Esophagus muscularis mucosa (tissue), 4 donors: ENCODE data around the gene ADGRV1. TPM values are rescaled to one million over a fixed set of nuclear protein-coding genes. Genes with fewer than 3 reads are reported as not detected.

Experiments
- DNase-seq: peaks from one replicate; pipeline ENCODE4 v3.0.0-alpha.2; 2017; ENCODE audit errors: extremely low spot score
- H3K27ac ChIP-seq, 4 donors: fragments of 200-600 bp; sonication (generic); replicated peaks in 1 of 4; 1 replicate in 3 of 4; 2 replicates in 1 of 4; pipeline ENCODE4 v1.5.1; 2016 to 2019; ENCODE audit warnings: mild to moderate bottlenecking in 1 of 4
- H3K27me3 ChIP-seq, 4 donors: fragments of 200-600 bp; sonication (generic); one replicate each; pipeline versions ENCODE4 v1.5.1 to v1.6.0; 2016 to 2019
- H3K36me3 ChIP-seq, 4 donors: fragments of 200-600 bp; sonication (generic); one replicate each; pipeline ENCODE4 v1.5.1; 2016 to 2019
- H3K4me1 ChIP-seq, 4 donors: fragments of 200-600 bp; sonication (generic); one replicate each; pipeline ENCODE4 v1.5.1; 2016 to 2019
- H3K4me3 ChIP-seq, 4 donors: fragments of 200-600 bp; sonication (generic); 1 replicate in 2 of 4; 2 replicates in 2 of 4; pipeline ENCODE4 v1.5.1; 2016 to 2019; ENCODE audit warnings: mild to moderate bottlenecking in 4 of 4, moderate library complexity in 1 of 4
- H3K9me3 ChIP-seq, 4 donors: fragments of 200-600 bp; sonication (generic); 1 replicate in 3 of 4; 2 replicates in 1 of 4; pipeline ENCODE4 v1.5.1; 2016 to 2019
- CTCF ChIP-seq, 3 experiments: fragments of 200-600 bp in 2 of 3; fragments of 450-650 bp in 1 of 3; sonication (generic) in 2 of 3; IDR thresholded peaks; one replicate each; pipeline ENCODE4 v1.5.1; 2017 to 2019; ENCODE audit warnings: antibody characterized with exemption in 3 of 3, mild to moderate bottlenecking in 2 of 3, moderate library complexity in 1 of 3
- EP300 ChIP-seq: sonication (generic); formaldehyde crosslinking; IDR thresholded peaks from one replicate; pipeline ENCODE4 v1.6.1; 2017; ENCODE audit warnings: antibody characterized with exemption
- POLR2A ChIP-seq: fragments of 450-650 bp; IDR thresholded peaks from one replicate; pipeline ENCODE4 v1.6.1; 2017; ENCODE audit warnings: antibody characterized with exemption, moderate library complexity, mild to moderate bottlenecking, low read depth
- POLR2AphosphoS5 ChIP-seq, 2 donors: sonication (generic); formaldehyde crosslinking; IDR thresholded peaks; one replicate each; pipeline ENCODE4 v1.6.1; 2017; ENCODE audit warnings: antibody characterized with exemption in 2 of 2
- WGBS: methylation state at CpG from one replicate; pipeline ENCODE4 v1.1.5; 2018; 5-methylcytosine and 5-hydroxymethylcytosine counted together
- intact Hi-C: fragments of 100-400 bp; cut with DNase I; formaldehyde crosslinking; loops from one replicate; pipeline ENCODE4 v1.15.1; 2023
- total RNA-seq, 4 donors: library from RNA; depleted of rRNA; stranded (reverse); fragments of >200 nt; gene quantifications; one replicate each; pipeline versions ENCODE4 v1.1.0 to v1.2.1, GENCODE V29; 2016

Gene ADGRV1
- total RNA-seq, 4 donors from 2014 or later = 0.42 to 1.4 (median 0.54) TPM

GRCh38 chr5:91098541-91098940 is 539.9 kb downstream of the ADGRV1 start:
- Histone ChIP-seq H3K27ac (peak overlapping the region in 2 of 4 donors; percentile 10 to 34), H3K27me3 (no peaks in the 10 kb centered on the region), H3K36me3 (no peaks in the 10 kb centered on the region), H3K4me3 (no peak overlapping the region), H3K9me3 (no peaks in the 10 kb centered on the region), H3K4me1 (peaks cover 0 to 44% (median 33%) of the 10 kb centered on the region in 4 donors)
- TF ChIP-seq POLR2A (no peak), EP300 (no peak), CTCF (IDR thresholded peaks at IDR 0.05) (no peak), POLR2AphosphoS5 (IDR thresholded peaks at IDR 0.05) (no peak)
- intact Hi-C loops = loop anchor here (10.0 kb wide), 1 partner anchor 234 kb away; no protein-coding TSS in a partner anchor
- no peak for DNase-seq
- 41% methylated on average over 3 of the region's 3 CpGs for WGBS

- 42% methylated on average over 8 of the region's 8 CpGs for WGBS
- intact Hi-C loops = loop anchor here (1.0 to 10.0 kb wide), 4 partner anchors 169 to 283 kb away; no protein-coding TSS in a partner anchor
Measured at GRCh38 chr5:91101600-91102379, 543.2 kb downstream of the ADGRV1 start.

GRCh38 chr5:91103353-91104061 is 544.9 kb downstream of the ADGRV1 start:
- Histone ChIP-seq H3K4me1 (peaks cover 0 to 23% (median 16%) of the 10 kb centered on the region in 4 donors), H3K27ac (peak overlapping the region; percentile 11 to 32 (median 18)), H3K9me3 (no peaks in the 10 kb centered on the region), H3K4me3 (no peak overlapping the region), H3K27me3 (no peaks in the 10 kb centered on the region), H3K36me3 (no peaks in the 10 kb centered on the region)
- intact Hi-C loops = loop anchor here (5.0 to 10.0 kb wide), 2 partner anchors 181 to 209 kb away; no protein-coding TSS in a partner anchor
- no peak for DNase-seq
- WGBS = 72% methylated on average over 6 of the region's 6 CpGs
- TF ChIP-seq POLR2AphosphoS5 (IDR thresholded peaks at IDR 0.05) (peak in 1 of 2 donors; percentile 8), POLR2A (no peak)

More at GRCh38 chr5:91101600-91102379, 543.2 kb downstream of the ADGRV1 start:
- H3K27me3 ChIP-seq = no peaks in the 10 kb centered on the region
- no peak overlapping the region for H3K4me3 ChIP-seq
- H3K9me3 ChIP-seq = no peaks in the 10 kb centered on the region
- H3K36me3 ChIP-seq = no peaks in the 10 kb centered on the region
- peaks cover 0 to 32% (median 25%) of the 10 kb centered on the region in 4 donors for H3K4me1 ChIP-seq
- TF ChIP-seq EP300 (no peak), CTCF (IDR thresholded peaks at IDR 0.05) (peak; percentile 84 to 90 (median 84)), POLR2A (no peak), POLR2AphosphoS5 (IDR thresholded peaks at IDR 0.05) (peak; percentile 48 to 68)
- DNase-seq = no peak
- no peak overlapping the region for H3K27ac ChIP-seq

GRCh38 chr5:91104062-91104448 is 545.5 kb downstream of the ADGRV1 start:
- WGBS = 87% methylated on average over 1 of the region's 1 CpG
- no peak for DNase-seq
- Histone ChIP-seq H3K36me3 (no peaks in the 10 kb centered on the region), H3K4me3 (no peak overlapping the region), H3K9me3 (no peaks in the 10 kb centered on the region), H3K27ac (peak overlapping the region in 1 of 4 donors; percentile 12), H3K27me3 (no peaks in the 10 kb centered on the region), H3K4me1 (peaks cover 0 to 17% (median 12%) of the 10 kb centered on the region in 4 donors)
- intact Hi-C loops = loop anchor here (5.0 to 10.0 kb wide), 2 partner anchors 181 to 208 kb away; no protein-coding TSS in a partner anchor
- no peak for TF ChIP-seq POLR2A

- no peak for TF ChIP-seq POLR2AphosphoS5 (IDR thresholded peaks at IDR 0.05)
- TF ChIP-seq EP300 = no peak
- no peak for TF ChIP-seq CTCF (IDR thresholded peaks at IDR 0.05)
- WGBS = 87% methylated on average over 8 of the region's 8 CpGs
- Histone ChIP-seq H3K9me3 (no peaks in the 10 kb centered on the region), H3K36me3 (no peaks in the 10 kb centered on the region), H3K4me3 (no peak overlapping the region), H3K27me3 (no peaks in the 10 kb centered on the region), H3K27ac (no peak overlapping the region), H3K4me1 (peaks cover 18 to 30% (median 24%) of the 10 kb centered on the region in 4 donors)
- DNase-seq = no peak
- intact Hi-C loops = loop anchor here (10.0 kb wide), 1 partner anchor 178 kb away; no protein-coding TSS in a partner anchor
Measured at GRCh38 chr5:91106842-91107511, 548.4 kb downstream of the ADGRV1 start.
